RWPE2 (cell line): ENCODE data around the gene MMS22L.

Experiments used
- ATAC-seq: fragments of 200-7000 bp; cut with Tn5 transposase; 3 replicates; pipeline ENCODE4 v1.9.1; 2021; ENCODE audit warnings: low read depth
- DNase-seq: peaks from one replicate; pipeline ENCODE4 v3.0.0-alpha.2; 2020; ENCODE audit warnings: low spot score
- H3K27ac ChIP-seq: fragments of 450-650 bp; 2 replicates; pipeline ENCODE4 v1.5.1; 2017; ENCODE audit warnings: mild to moderate bottlenecking; ENCODE audit not compliant: poor library complexity, severe bottlenecking
- H3K27me3 ChIP-seq: fragments of 250-450 bp; sonication (Bioruptor Pico); 2 replicates; pipeline ENCODE4 v1.5.1; 2021; ENCODE audit warnings: mild to moderate bottlenecking, moderate library complexity; ENCODE audit not compliant: insufficient read depth, poor library complexity, severe bottlenecking
- H3K36me3 ChIP-seq: fragments of 250-450 bp; sonication (Bioruptor Pico); 2 replicates; pipeline ENCODE4 v1.5.1; 2020; ENCODE audit warnings: low read depth, mild to moderate bottlenecking, moderate library complexity
- H3K4me1 ChIP-seq: fragments of 250-450 bp; sonication (Bioruptor Pico); 2 replicates; pipeline ENCODE4 v1.5.1; 2021; ENCODE audit warnings: mild to moderate bottlenecking, moderate library complexity; ENCODE audit not compliant: insufficient read depth, poor library complexity, severe bottlenecking
- H3K4me3 ChIP-seq: fragments of 250-450 bp; sonication (Bioruptor Pico); 2 replicates; pipeline ENCODE4 v1.5.1; 2021; ENCODE audit warnings: mild to moderate bottlenecking, moderate library complexity; ENCODE audit not compliant: severe bottlenecking
- H3K9me3 ChIP-seq: fragments of 250-450 bp; sonication (Bioruptor Pico); 2 replicates; pipeline ENCODE4 v1.5.1; 2021; ENCODE audit warnings: mild to moderate bottlenecking, moderate library complexity; ENCODE audit not compliant: severe bottlenecking
- TF ChIP-seq, protein P1 (sequence below): fragments of 450-650 bp; IDR thresholded peaks from one replicate; pipeline ENCODE4 v1.5.1; 2017; ENCODE audit warnings: mild to moderate bottlenecking, moderate library complexity; ENCODE audit not compliant: poor library complexity, severe bottlenecking

Gene MMS22L

DNA sequence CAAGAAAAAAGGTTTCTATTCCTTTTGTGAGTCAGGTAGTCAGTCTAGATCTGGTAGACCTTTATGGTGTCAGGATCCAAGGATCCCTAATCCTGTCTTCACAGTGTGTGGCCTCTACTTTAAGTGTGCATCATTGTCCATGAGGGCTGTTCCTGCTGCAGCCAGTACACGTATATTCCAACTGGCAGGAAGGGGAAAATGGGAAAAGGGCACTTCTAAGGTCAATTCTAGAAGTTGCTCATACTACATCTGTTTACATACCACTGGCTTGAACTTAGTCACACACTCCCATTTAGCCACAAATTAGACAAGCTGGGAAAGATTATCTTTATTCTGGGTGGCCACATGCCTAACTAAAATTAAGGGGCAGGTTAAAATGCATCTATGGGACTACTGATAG lies 9.7 kb upstream of the MMS22L start:
- Histone ChIP-seq H3K9me3 (no peaks in the 10 kb centered on the region), H3K27ac (no peak overlapping the region), H3K4me3 (no peak overlapping the region), H3K27me3 (no peaks in the 10 kb centered on the region), H3K36me3 (no peaks in the 10 kb centered on the region), H3K4me1 (no peaks in the 10 kb centered on the region)
- DNase-seq (no peak), ATAC-seq (no peak; the same call in 2 of the 3 replicates)
- TF ChIP-seq, protein P1, sequence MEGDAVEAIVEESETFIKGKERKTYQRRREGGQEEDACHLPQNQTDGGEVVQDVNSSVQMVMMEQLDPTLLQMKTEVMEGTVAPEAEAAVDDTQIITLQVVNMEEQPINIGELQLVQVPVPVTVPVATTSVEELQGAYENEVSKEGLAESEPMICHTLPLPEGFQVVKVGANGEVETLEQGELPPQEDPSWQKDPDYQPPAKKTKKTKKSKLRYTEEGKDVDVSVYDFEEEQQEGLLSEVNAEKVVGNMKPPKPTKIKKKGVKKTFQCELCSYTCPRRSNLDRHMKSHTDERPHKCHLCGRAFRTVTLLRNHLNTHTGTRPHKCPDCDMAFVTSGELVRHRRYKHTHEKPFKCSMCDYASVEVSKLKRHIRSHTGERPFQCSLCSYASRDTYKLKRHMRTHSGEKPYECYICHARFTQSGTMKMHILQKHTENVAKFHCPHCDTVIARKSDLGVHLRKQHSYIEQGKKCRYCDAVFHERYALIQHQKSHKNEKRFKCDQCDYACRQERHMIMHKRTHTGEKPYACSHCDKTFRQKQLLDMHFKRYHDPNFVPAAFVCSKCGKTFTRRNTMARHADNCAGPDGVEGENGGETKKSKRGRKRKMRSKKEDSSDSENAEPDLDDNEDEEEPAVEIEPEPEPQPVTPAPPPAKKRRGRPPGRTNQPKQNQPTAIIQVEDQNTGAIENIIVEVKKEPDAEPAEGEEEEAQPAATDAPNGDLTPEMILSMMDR = no peak

DNA sequence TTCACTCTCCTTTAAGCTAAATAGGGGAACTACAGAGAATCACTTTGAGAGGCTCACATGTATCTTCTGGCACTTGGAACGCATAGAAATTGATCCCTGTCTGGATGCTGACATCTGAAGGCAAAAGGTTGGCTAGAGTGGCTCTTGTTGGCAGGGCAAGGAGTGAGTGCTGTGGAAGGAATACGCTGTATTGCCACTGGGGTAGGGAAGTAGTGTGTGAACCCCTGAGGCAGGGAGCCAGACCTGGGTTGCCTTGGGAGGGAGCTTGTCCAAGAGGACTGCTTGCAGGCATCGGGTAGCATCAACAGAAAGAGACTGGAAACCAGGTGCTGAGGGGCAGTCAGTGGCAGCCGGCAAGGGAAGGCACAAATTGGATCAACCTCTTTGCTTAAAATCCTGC lies 8.9 kb upstream of the MMS22L start:
- Histone ChIP-seq H3K9me3 (no peaks in the 10 kb centered on the region), H3K4me3 (no peak overlapping the region), H3K4me1 (no peaks in the 10 kb centered on the region), H3K27ac (no peak overlapping the region), H3K27me3 (no peaks in the 10 kb centered on the region), H3K36me3 (no peaks in the 10 kb centered on the region)
- DNase-seq (no peak), ATAC-seq (no peak)
- TF ChIP-seq, protein P1 = no peak

DNA sequence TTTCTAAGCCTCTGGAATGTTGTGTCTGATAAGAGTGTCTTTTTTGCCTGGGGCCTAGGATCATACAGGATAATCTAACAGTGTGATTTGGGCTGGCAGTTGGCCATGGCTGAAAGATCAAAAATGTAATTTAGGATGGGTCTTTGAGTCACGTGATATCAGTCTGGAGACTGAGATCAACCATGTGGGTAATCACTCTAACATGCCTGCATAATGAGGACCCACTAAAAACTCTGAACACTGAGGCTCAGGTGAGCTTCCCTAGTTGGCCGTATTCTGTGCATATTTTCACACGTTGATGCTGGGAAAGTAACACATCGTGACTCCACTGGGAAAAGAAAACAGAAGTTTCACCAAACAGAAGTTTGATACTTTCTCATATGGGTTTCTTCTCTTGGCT lies 6.3 kb upstream of the MMS22L start:
- no peaks in the 10 kb centered on the region for H3K9me3 ChIP-seq
- H3K4me1 ChIP-seq = no peaks in the 10 kb centered on the region
- TF ChIP-seq, protein P1 = no peak
- ATAC-seq (no peak), DNase-seq (no peak)
- no peaks in the 10 kb centered on the region for H3K36me3 ChIP-seq
- no peaks in the 10 kb centered on the region for H3K27me3 ChIP-seq
- H3K27ac ChIP-seq = no peak overlapping the region
- H3K4me3 ChIP-seq = no peak overlapping the region

DNA sequence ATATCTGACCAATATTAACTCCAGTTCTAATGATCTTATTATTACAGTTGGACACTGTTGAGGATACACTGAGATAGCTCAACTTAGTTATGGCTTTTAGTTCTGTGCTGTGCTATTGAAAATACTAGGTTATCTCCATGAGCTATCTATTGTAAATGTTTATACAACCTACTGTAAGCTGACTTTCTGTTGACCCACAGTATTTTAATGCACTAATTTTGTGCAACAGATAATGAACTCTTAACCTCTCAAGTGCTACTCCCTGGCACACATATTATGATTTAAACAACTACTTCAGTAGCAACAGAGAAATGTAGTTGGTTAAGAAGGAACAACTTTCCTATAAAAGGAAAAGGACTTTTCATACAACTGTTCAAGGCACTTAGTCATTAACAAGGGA lies 5.2 kb upstream of the MMS22L start:
- H3K27ac ChIP-seq = no peak overlapping the region
- H3K36me3 ChIP-seq = no peaks in the 10 kb centered on the region
- ATAC-seq (no peak), DNase-seq (no peak)
- H3K9me3 ChIP-seq = no peaks in the 10 kb centered on the region
- H3K4me3 ChIP-seq = no peak overlapping the region
- H3K27me3 ChIP-seq = no peaks in the 10 kb centered on the region
- H3K4me1 ChIP-seq = peaks cover 5% of the 10 kb centered on the region
- TF ChIP-seq, protein P1 = no peak

DNA sequence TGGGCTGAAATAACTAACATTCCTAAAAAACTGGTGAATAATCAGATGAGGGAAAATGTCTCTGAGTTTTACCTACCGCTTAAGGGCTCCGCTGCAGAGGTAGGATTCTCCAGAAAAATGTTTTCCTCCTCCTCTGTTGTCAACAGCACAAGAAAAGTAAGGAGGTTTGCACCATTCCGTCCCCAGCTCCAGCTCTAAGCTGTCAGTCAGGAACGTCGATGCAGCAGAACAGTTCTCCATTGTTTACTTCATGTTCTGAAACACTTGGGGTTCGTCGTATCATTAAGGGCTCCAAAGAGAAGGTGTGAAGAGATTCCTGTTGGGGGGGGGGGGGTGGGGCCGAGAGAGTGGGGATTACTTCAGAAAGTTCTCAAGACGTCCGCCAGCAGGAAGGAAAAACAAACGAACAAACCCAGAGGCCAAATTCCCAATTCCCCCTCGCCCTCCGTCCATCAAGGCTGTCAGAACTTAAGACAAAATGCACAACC lies 734 bp downstream of the MMS22L start:
- Histone ChIP-seq H3K4me3 (peak overlapping the region; percentile 88), H3K36me3 (peaks cover 42% of the 10 kb centered on the region), H3K4me1 (peaks cover 18% of the 10 kb centered on the region), H3K27ac (peak overlapping the region; percentile 40), H3K27me3 (no peaks in the 10 kb centered on the region), H3K9me3 (no peaks in the 10 kb centered on the region)
- DNase-seq = no peak
- ATAC-seq = peak; percentile 26; the same call in 2 of the 3 replicates
- TF ChIP-seq, protein P1 = no peak
